Measurements from ENCODE around the gene WDFY4.

Gene WDFY4

DNA sequence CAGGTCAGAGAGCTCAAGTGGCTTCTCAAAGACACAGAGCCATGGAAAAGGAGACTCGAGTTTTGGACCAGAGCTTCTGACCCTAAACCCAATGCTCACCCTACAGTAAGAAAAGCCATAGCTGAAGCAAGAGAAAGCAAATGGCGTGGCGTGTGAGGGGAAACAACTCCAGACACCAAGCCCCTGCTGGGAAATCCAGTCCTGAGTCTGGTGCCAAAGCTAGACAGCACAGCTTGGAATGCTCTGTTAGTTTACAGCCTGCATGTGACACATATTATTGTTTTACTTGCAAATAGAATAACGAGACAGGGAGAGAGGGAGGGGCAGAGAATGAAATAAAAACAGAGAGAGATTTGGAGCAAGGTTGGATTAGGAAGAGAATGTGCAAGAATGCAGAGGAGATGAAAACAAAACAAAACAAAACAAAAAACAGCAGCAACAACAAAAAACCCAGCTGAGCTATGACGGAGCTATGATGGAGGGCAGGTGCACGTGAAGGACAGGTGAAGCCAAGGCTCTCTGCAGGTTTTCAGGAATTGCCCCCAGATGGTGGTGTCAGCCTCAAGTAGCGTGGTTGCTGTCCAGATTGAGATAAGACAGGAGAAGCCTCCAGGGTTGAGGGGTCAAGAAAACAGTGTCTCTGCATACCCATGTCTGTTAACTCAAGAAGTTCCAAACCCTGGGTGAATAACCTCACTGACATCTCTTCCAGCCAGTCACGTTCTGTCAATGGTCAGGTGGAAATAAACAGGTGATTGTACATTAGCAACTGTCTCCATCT is 324.7 kb downstream of the WDFY4 start:
- DNase-seq (ENCODE audit: insufficient read length, low spot score), result no peak
- no peak for FAIRE-seq
- TF ChIP-seq POLR2AphosphoS5 (IDR thresholded peaks at IDR 0.05; ENCODE audit: low read depth, low read length), result no peak
- no peak for TF ChIP-seq TAF1 (IDR thresholded peaks at IDR 0.05; ENCODE audit: low read depth, low read length)

DNA sequence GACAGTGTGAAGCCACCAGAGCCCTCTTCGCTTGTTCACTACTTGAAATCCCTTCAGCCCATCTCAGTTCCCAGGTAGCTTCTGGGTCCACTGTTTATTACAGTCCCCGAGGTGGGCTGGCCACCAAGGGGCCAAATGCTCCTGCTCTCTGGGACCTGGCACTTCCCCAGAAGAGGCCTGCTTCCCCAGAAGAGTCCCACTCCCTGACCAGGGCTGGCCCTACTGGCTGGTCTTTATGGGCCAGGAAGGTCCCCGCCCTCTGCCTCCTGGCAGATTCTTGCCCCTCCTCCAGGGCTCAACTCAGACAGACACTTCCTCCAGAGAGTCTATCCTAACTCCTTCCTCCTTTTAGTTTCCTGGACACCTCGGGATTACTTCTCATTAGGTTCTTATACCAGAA is 325.6 kb downstream of the WDFY4 start:
- TF ChIP-seq TAF1 (IDR thresholded peaks at IDR 0.05; ENCODE audit: low read depth, low read length), result no peak
- no peak for TF ChIP-seq POLR2A (IDR thresholded peaks at IDR 0.05; ENCODE audit: low read depth, low read length)
- no peak for TF ChIP-seq SPI1 (IDR thresholded peaks at IDR 0.05; ENCODE audit: low read depth, low read length)
- no peak for TF ChIP-seq POU2F2 (IDR thresholded peaks at IDR 0.05; ENCODE audit: low read depth, low read length)
- no peak for TF ChIP-seq POLR2AphosphoS5 (IDR thresholded peaks at IDR 0.05; ENCODE audit: low read depth, low read length)
- TF ChIP-seq PAX5 (IDR thresholded peaks at IDR 0.05; ENCODE audit: insufficient read depth, low read length, severe bottlenecking), result no peak
- FAIRE-seq (no peak), DNase-seq (ENCODE audit: insufficient read length, low spot score) (no peak)

DNA sequence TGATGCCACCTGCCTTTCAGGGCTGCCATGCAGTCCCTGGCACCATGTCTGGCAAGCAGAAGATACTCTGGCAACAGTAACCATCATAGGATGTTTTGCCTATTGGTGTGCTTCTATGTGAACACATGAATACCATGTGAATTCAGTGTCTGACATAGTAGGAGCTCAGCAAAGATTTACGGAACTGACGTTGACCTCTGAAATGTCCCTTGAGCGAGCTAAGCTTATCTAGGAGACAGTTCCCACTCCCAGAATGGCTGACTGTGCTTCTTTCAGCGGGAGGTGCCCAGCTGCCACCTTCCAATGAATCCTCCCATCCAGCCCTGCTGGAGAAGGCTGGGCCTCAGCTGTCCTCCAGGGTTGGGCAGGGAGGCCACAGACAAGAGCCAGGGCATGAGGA is 326.2 kb downstream of the WDFY4 start:
- TF ChIP-seq TAF1 (IDR thresholded peaks at IDR 0.05; ENCODE audit: low read depth, low read length) (no peak), POLR2A (IDR thresholded peaks at IDR 0.05; ENCODE audit: low read depth, low read length) (no peak), POLR2AphosphoS5 (IDR thresholded peaks at IDR 0.05; ENCODE audit: low read depth, low read length) (no peak), SPI1 (IDR thresholded peaks at IDR 0.05; ENCODE audit: low read depth, low read length) (no peak), PAX5 (IDR thresholded peaks at IDR 0.05; ENCODE audit: insufficient read depth, low read length, severe bottlenecking) (no peak)
- FAIRE-seq (no peak), DNase-seq (ENCODE audit: insufficient read length, low spot score) (no peak)

DNA sequence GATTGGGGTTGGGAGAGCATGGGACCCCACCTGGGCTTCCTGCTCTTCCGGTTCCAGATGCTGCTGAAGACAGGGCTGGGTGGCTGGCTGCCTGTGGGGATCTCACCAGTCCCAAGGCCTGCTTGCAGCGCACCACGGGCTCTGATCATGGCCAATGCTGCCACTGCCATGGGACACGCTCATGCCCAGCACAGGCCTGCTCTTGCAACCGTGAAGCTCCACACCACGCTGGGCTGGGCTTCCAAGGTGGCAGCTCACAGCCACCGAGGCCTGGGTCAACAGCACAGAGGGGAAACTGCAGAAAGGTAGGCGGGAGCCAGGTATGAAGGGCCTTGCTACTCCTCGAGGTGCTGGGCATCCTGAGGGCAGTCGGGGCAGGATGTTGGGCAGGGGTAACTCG is 327.1 kb downstream of the WDFY4 start:
- no peak for FAIRE-seq
- TF ChIP-seq POU2F2 (IDR thresholded peaks at IDR 0.05; ENCODE audit: low read depth, low read length), result no peak
- TF ChIP-seq PAX5 (IDR thresholded peaks at IDR 0.05; ENCODE audit: insufficient read depth, low read length, severe bottlenecking), result no peak
- TF ChIP-seq SPI1 (IDR thresholded peaks at IDR 0.05; ENCODE audit: low read depth, low read length), result no peak
- no peak for TF ChIP-seq POLR2AphosphoS5 (IDR thresholded peaks at IDR 0.05; ENCODE audit: low read depth, low read length)
- TF ChIP-seq TAF1 (IDR thresholded peaks at IDR 0.05; ENCODE audit: low read depth, low read length), result no peak
- TF ChIP-seq POLR2A (IDR thresholded peaks at IDR 0.05; ENCODE audit: low read depth, low read length), result no peak
- no peak for DNase-seq (ENCODE audit: insufficient read length, low spot score)

DNA sequence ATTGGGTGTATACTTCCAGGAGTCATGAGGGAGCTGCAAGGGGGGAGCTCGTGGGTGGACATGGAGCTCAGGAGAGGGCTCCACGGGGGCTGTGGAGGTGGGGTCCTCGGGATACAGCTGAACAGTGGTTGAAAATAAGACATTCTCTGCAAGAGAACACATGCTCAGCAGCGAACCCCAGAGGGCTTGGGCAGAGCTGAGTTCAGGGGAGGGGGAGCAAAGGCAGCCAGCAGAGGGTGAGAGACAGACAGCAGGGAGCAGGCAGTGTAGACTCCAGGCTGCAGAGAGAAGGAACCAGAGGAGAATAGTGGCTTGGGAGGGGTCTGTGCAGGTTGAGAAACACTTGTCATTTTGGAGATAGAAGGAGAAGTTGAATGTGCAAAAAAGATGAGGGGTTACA is 327.9 kb downstream of the WDFY4 start:
- TF ChIP-seq POU2F2 (IDR thresholded peaks at IDR 0.05; ENCODE audit: low read depth, low read length) (no peak), TAF1 (IDR thresholded peaks at IDR 0.05; ENCODE audit: low read depth, low read length) (no peak), PAX5 (IDR thresholded peaks at IDR 0.05; ENCODE audit: insufficient read depth, low read length, severe bottlenecking) (no peak), SPI1 (IDR thresholded peaks at IDR 0.05; ENCODE audit: low read depth, low read length) (no peak), POLR2A (IDR thresholded peaks at IDR 0.05; ENCODE audit: low read depth, low read length) (no peak), POLR2AphosphoS5 (IDR thresholded peaks at IDR 0.05; ENCODE audit: low read depth, low read length) (no peak)
- FAIRE-seq (no peak), DNase-seq (ENCODE audit: insufficient read length, low spot score) (no peak)

DNA sequence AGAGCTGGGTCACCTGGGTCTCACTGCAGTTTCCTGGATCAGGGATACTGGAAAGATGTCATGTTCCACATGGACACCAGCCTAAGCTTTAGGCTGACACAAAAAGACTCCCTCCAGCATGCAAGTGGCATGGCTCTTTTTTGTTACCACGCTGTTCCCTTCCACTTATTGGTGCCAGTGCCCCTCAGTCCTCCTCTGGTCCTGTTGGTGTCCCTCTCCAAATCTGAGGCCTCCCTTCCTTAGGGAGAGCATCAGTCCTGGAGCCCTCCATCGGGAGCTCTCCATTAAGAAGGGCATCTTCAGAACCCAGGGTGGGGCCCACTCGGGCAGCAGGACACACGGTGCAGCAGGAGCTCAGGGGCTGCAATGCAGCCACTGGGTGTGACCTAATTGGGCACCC is 331.0 kb downstream of the WDFY4 start:
- DNase-seq (ENCODE audit: insufficient read length, low spot score), result no peak
- TF ChIP-seq POLR2AphosphoS5 (IDR thresholded peaks at IDR 0.05; ENCODE audit: low read depth, low read length), result no peak
- TF ChIP-seq POU2F2 (IDR thresholded peaks at IDR 0.05; ENCODE audit: low read depth, low read length), result no peak
- no peak for TF ChIP-seq POLR2A (IDR thresholded peaks at IDR 0.05; ENCODE audit: low read depth, low read length)
- no peak for TF ChIP-seq PAX5 (IDR thresholded peaks at IDR 0.05; ENCODE audit: insufficient read depth, low read length, severe bottlenecking)
- no peak for TF ChIP-seq TAF1 (IDR thresholded peaks at IDR 0.05; ENCODE audit: low read depth, low read length)
- no peak for FAIRE-seq

DNA sequence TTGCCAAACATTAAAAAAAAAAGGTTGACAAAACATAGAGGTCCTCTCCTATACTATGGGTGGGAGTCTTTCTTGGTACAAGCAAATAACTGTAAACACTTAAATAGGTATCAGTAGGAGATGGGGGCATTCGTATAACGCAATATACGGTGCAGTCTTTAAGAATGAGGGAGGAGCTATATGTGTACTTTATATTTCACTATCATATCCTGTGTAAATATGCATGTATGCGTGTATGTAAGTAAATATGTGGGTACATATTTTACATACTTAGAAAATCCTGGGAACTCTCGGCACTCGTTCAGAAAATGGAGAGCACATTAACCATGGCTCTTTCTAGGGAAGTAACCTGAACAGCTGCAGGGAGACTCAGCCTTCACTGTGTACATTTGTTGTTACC is 337.0 kb downstream of the WDFY4 start:
- no peak for FAIRE-seq
- no peak for DNase-seq (ENCODE audit: insufficient read length, low spot score)
- TF ChIP-seq SPI1 (IDR thresholded peaks at IDR 0.05; ENCODE audit: low read depth, low read length) (no peak), PAX5 (IDR thresholded peaks at IDR 0.05; ENCODE audit: insufficient read depth, low read length, severe bottlenecking) (no peak), POLR2A (IDR thresholded peaks at IDR 0.05; ENCODE audit: low read depth, low read length) (no peak), POLR2AphosphoS5 (IDR thresholded peaks at IDR 0.05; ENCODE audit: low read depth, low read length) (no peak), POU2F2 (IDR thresholded peaks at IDR 0.05; ENCODE audit: low read depth, low read length) (no peak), TAF1 (IDR thresholded peaks at IDR 0.05; ENCODE audit: low read depth, low read length) (no peak)

DNA sequence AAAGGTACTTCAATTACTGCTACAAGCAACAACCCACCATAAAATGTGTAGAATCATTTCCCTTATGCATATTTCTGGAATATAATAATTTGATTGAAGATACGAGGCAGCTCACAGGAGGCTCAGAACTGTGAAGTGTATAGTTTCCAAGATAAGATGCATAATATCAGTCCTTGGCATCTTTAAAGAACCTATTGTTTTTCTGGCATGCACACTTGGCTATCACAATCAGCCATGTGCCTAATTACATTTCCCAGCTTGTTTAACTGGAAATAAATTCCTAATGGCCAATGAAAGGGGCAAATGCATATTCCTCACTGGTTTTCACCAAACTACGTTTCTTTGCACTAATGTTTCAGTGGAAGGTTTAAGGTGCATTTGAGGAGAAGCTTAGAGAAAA is 338.4 kb downstream of the WDFY4 start:
- FAIRE-seq (no peak), DNase-seq (ENCODE audit: insufficient read length, low spot score) (no peak)
- no peak for TF ChIP-seq POLR2A (IDR thresholded peaks at IDR 0.05; ENCODE audit: low read depth, low read length)
- TF ChIP-seq TAF1 (IDR thresholded peaks at IDR 0.05; ENCODE audit: low read depth, low read length), result no peak

DNA sequence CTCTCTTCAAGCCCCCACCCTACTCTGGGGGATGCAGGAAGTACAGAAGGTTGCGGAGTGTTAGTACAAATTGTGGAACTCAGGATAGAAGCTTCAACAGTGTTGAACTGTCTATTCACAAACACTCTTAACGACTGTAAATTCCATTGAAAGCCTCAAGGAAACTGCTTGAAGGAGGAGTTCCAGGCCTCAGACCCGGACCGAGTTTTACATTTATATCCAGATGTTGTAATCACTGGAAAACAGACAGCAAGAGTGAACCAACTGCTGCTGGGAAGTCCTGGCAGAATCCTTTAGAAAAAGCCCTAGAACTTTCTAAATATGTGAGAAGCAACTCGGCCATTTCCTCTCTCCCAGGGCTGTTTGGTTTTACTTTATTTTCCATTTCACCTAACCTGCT is 339.1 kb downstream of the WDFY4 start:
- DNase-seq (ENCODE audit: insufficient read length, low spot score) (no peak), FAIRE-seq (no peak)
- TF ChIP-seq PAX5 (IDR thresholded peaks at IDR 0.05; ENCODE audit: insufficient read depth, low read length, severe bottlenecking), result no peak
- no peak for TF ChIP-seq POLR2AphosphoS5 (IDR thresholded peaks at IDR 0.05; ENCODE audit: low read depth, low read length)
- no peak for TF ChIP-seq TAF1 (IDR thresholded peaks at IDR 0.05; ENCODE audit: low read depth, low read length)
- no peak for TF ChIP-seq POLR2A (IDR thresholded peaks at IDR 0.05; ENCODE audit: low read depth, low read length)
- no peak for TF ChIP-seq POU2F2 (IDR thresholded peaks at IDR 0.05; ENCODE audit: low read depth, low read length)
- no peak for TF ChIP-seq SPI1 (IDR thresholded peaks at IDR 0.05; ENCODE audit: low read depth, low read length)

DNA sequence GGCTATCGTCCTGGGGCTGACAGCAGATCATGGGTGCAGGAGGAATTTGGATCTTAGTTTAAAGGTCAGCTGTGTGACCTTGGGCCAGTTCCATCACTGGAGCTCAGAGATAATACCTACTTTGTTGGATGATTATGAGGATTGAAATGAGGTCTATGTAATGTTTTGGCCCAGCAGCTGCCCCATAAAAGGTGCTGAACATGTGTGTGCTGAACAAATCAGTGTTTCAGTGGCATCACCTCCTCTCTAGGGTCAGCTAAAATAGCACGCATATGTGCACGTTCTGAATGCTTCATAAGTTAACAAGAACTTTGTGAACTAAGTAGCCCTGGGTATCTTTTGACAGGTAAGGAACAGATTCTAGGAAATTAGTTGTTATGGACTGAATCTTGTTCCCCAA is 339.8 kb downstream of the WDFY4 start:
- no peak for DNase-seq (ENCODE audit: insufficient read length, low spot score)
- no peak for TF ChIP-seq POU2F2 (IDR thresholded peaks at IDR 0.05; ENCODE audit: low read depth, low read length)
- no peak for TF ChIP-seq POLR2AphosphoS5 (IDR thresholded peaks at IDR 0.05; ENCODE audit: low read depth, low read length)
- no peak for TF ChIP-seq TAF1 (IDR thresholded peaks at IDR 0.05; ENCODE audit: low read depth, low read length)
- TF ChIP-seq SPI1 (IDR thresholded peaks at IDR 0.05; ENCODE audit: low read depth, low read length), result no peak
- TF ChIP-seq POLR2A (IDR thresholded peaks at IDR 0.05; ENCODE audit: low read depth, low read length), result no peak
- FAIRE-seq, result no peak

Measured in GM12891 (cell line).